ENCODE data around the gene PAK4.
"Not testable (repeated sequence)": the region's sequence is repeated elsewhere in the genome, so short reads cannot be mapped to it uniquely, and the experiment has no call there.

The PAK4 gene

GRCh38 chr19:39099341-39099740 lies 26.2 kb upstream of the PAK4 start:
- in situ Hi-C loops (cut with MboI; ENCODE audit: low sequenced_read_pairs), result no loop called here

GRCh38 chr19:39100500-39101166 lies 25.0 kb upstream of the PAK4 start:
- in situ Hi-C loops (cut with MboI; ENCODE audit: low sequenced_read_pairs), result no loop called here

- in situ Hi-C loops (cut with MboI; ENCODE audit: low sequenced_read_pairs), result no loop called here
These were observed 22.4 kb upstream of the PAK4 start for GRCh38 chr19:39103151-39103550.

GRCh38 chr19:39104186-39104596 lies 21.4 kb upstream of the PAK4 start:
- in situ Hi-C loops (cut with MboI; ENCODE audit: low sequenced_read_pairs), result no loop called here

- in situ Hi-C loops (cut with MboI; ENCODE audit: low sequenced_read_pairs), result no loop called here
These were observed 19.4 kb upstream of the PAK4 start for GRCh38 chr19:39106194-39106593.

- in situ Hi-C loops (cut with MboI; ENCODE audit: low sequenced_read_pairs), result no loop called here
These were observed 15.9 kb upstream of the PAK4 start for GRCh38 chr19:39109641-39110040.

GRCh38 chr19:39110263-39110967 lies 15.2 kb upstream of the PAK4 start:
- in situ Hi-C loops (cut with MboI; ENCODE audit: low sequenced_read_pairs), result no loop called here

- in situ Hi-C loops (cut with MboI; ENCODE audit: low sequenced_read_pairs), result no loop called here
These were observed 13.9 kb upstream of the PAK4 start for GRCh38 chr19:39111593-39112199.

GRCh38 chr19:39112338-39112890 lies 13.2 kb upstream of the PAK4 start:
- in situ Hi-C loops (cut with MboI; ENCODE audit: low sequenced_read_pairs), result no loop called here

- in situ Hi-C loops (cut with MboI; ENCODE audit: low sequenced_read_pairs), result no loop called here
These were observed 12.4 kb upstream of the PAK4 start for GRCh38 chr19:39113199-39113598.

- in situ Hi-C loops (cut with MboI; ENCODE audit: low sequenced_read_pairs), result no loop called here
These were observed 10.3 kb upstream of the PAK4 start for GRCh38 chr19:39115105-39115847.

GRCh38 chr19:39117023-39117422 lies 8.6 kb upstream of the PAK4 start:
- in situ Hi-C loops (cut with MboI; ENCODE audit: low sequenced_read_pairs), result not testable (repeated sequence)

- in situ Hi-C loops (cut with MboI; ENCODE audit: low sequenced_read_pairs), result no loop called here
These were observed 5.8 kb upstream of the PAK4 start for GRCh38 chr19:39119830-39120229.

GRCh38 chr19:39122934-39123731 lies 2.5 kb upstream of the PAK4 start:
- in situ Hi-C loops (cut with MboI; ENCODE audit: low sequenced_read_pairs), result no loop called here

- in situ Hi-C loops (cut with MboI; ENCODE audit: low sequenced_read_pairs), result no loop called here
These were observed 1.3 kb upstream of the PAK4 start for GRCh38 chr19:39124136-39124764.

GRCh38 chr19:39125199-39125553 lies 410 bp upstream of the PAK4 start:
- in situ Hi-C loops (cut with MboI; ENCODE audit: low sequenced_read_pairs), result no loop called here

- in situ Hi-C loops (cut with MboI; ENCODE audit: low sequenced_read_pairs), result no loop called here
These were observed 964 bp downstream of the PAK4 start for GRCh38 chr19:39126312-39127187.

- in situ Hi-C loops (cut with MboI; ENCODE audit: low sequenced_read_pairs), result no loop called here
These were observed 2.4 kb downstream of the PAK4 start for GRCh38 chr19:39127812-39128515.
